Right renal cortex interstitium (tissue), 3 donors: ENCODE results near the gene FBXO44. TPM values are rescaled to one million over a fixed set of nuclear protein-coding genes. Genes with fewer than 3 reads are reported as not detected.

Experiments used
- DNase-seq, 3 donors: peaks; one replicate each; pipeline ENCODE4 v3.0.0-alpha.2; 2013; ENCODE audit warnings: low read depth in 3 of 3, low spot score in 2 of 3
- polyA plus RNA-seq, 3 donors: library from polyadenylated mRNA; unstranded; fragments of 120-200 nt; gene quantifications; one replicate each; pipeline ENCODE4 v1.2.1, GENCODE V29; 2013; ENCODE audit not compliant: insufficient read length in 3 of 3

FBXO44 gene
- polyA plus RNA-seq, 3 donors = 11.0 to 14.2 (median 11.8) TPM

GRCh38 chr1:11654939-11655808 is 497 bp downstream of the FBXO44 start:
- DNase-seq = no peak

- no peak for DNase-seq
These were observed 3.0 kb downstream of the FBXO44 start for GRCh38 chr1:11657654-11658053.

- DNase-seq = no peak
These were observed 3.9 kb downstream of the FBXO44 start for GRCh38 chr1:11658542-11658941.

GRCh38 chr1:11659748-11660147 is 5.1 kb downstream of the FBXO44 start:
- no peak for DNase-seq

GRCh38 chr1:11661103-11661502 is 6.4 kb downstream of the FBXO44 start:
- DNase-seq = no peak

- no peak for DNase-seq
These were observed 9.8 kb downstream of the FBXO44 start for GRCh38 chr1:11664336-11665065.

GRCh38 chr1:11668516-11668915 is 13.8 kb downstream of the FBXO44 start:
- no peak for DNase-seq

- DNase-seq = no peak
These were observed 16.1 kb downstream of the FBXO44 start for GRCh38 chr1:11670747-11671146.

- no peak for DNase-seq
These were observed 16.5 kb downstream of the FBXO44 start for GRCh38 chr1:11671205-11671543.

GRCh38 chr1:11671544-11672286 is 17.0 kb downstream of the FBXO44 start:
- DNase-seq = no peak

- DNase-seq = no peak
These were observed 18.6 kb downstream of the FBXO44 start for GRCh38 chr1:11673089-11673769.

- no peak for DNase-seq
These were observed 19.8 kb downstream of the FBXO44 start for GRCh38 chr1:11674488-11674887.

GRCh38 chr1:11675325-11675724 is 20.6 kb downstream of the FBXO44 start:
- DNase-seq = no peak

GRCh38 chr1:11676386-11677103 is 21.9 kb downstream of the FBXO44 start:
- no peak for DNase-seq

- no peak for DNase-seq
These were observed 23.8 kb downstream of the FBXO44 start for GRCh38 chr1:11678442-11678841.

- DNase-seq = no peak
These were observed 25.8 kb downstream of the FBXO44 start for GRCh38 chr1:11680270-11681070.

GRCh38 chr1:11681071-11681771 is 26.5 kb downstream of the FBXO44 start, which contains the start of gene MAD2L2:
Gene MAD2L2, minus strand, starts transcription at chr1:11681148. Its CDS starts 547 bp downstream, at chr1:11680601.
- DNase-seq = no peak

- DNase-seq = no peak
These were observed 27.7 kb downstream of the FBXO44 start for GRCh38 chr1:11682287-11682771.
